Kidney epithelial cell (primary cell): ENCODE measurements around the gene PXK. TPM values are rescaled to one million over a fixed set of nuclear protein-coding genes. Genes with fewer than 3 reads are reported as not detected.

Experiments
- DNase-seq: peaks from one replicate; pipeline ENCODE4 v3.0.0-alpha.2; 2010; ENCODE audit warnings: low read depth
- H3K27me3 ChIP-seq: 2 replicates; pipeline ENCODE4 v1.6.0; 2011; ENCODE audit warnings: low read length; ENCODE audit not compliant: control insufficient read depth, insufficient read depth
- H3K36me3 ChIP-seq: 2 replicates; pipeline ENCODE4 v1.5.1; 2011; ENCODE audit warnings: low read length; ENCODE audit not compliant: control insufficient read depth, insufficient read depth
- H3K4me3 ChIP-seq: 2 replicates; pipeline ENCODE4 v1.5.1; 2011; ENCODE audit warnings: low read depth, mild to moderate bottlenecking, control low read depth, low read length
- total RNA-seq: library from RNA; depleted of rRNA; stranded (reverse); fragments of >200 nt; gene quantifications from 2 replicates; pipeline ENCODE4 v1.2.3, GENCODE V29; 2015
- TF ChIP-seq, protein P1 (sequence below): IDR thresholded peaks from 2 replicates; pipeline ENCODE4 v1.5.1; 2011; ENCODE audit warnings: mild to moderate bottlenecking, moderate library complexity, low read length, control low read depth, inconsistent platforms; ENCODE audit not compliant: insufficient read depth, poor library complexity, severe bottlenecking

PXK gene
- total RNA-seq, 1 donor from 2014 or later, result 13.2 TPM

DNA sequence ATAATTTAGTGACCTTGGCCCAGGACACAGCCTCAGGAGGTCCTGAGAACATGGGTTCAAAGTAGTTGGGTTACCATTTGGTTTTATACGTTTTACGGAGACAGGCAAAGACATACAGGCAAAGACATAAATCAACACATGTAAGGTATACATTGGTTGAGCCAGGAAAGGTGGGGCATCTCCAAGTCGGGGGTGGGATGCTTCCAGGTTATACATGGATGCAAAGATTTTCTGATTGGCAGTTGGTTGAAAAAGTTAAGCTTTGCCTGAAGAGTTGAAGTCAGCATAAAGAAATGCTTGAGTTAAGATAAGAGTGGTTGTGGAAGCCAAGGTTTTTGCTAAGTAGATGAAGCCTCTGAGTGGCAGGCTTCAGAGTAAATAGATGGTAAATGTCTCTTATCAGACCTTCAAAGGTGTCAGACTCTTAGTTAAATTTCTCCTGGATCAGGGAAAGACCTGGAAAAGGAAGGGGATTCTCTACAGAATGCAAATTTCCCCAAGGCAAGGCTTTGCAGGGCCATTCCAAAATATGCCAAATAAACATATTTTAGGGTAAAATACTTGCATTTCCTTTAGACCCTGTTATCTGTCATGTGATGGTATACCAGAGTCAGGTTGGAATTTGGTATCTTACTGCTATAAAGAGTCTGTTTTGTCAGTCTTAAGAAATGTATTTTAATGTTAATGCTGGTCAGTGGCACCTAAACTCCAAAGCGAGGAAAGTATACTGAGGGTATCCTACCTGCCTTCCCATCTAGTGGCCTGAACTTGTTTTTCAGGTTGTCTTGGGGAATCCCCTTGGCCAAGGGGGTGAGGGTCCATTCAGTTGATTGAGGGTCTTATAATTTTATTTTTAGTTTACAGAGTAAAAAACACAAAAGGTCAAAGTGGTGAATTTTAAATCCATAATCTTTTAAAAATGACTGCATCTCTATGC, 109.1 kb downstream of the PXK start:
- no peak for DNase-seq
- H3K36me3 ChIP-seq, result no peaks in the 10 kb centered on the region
- TF ChIP-seq, protein P1, sequence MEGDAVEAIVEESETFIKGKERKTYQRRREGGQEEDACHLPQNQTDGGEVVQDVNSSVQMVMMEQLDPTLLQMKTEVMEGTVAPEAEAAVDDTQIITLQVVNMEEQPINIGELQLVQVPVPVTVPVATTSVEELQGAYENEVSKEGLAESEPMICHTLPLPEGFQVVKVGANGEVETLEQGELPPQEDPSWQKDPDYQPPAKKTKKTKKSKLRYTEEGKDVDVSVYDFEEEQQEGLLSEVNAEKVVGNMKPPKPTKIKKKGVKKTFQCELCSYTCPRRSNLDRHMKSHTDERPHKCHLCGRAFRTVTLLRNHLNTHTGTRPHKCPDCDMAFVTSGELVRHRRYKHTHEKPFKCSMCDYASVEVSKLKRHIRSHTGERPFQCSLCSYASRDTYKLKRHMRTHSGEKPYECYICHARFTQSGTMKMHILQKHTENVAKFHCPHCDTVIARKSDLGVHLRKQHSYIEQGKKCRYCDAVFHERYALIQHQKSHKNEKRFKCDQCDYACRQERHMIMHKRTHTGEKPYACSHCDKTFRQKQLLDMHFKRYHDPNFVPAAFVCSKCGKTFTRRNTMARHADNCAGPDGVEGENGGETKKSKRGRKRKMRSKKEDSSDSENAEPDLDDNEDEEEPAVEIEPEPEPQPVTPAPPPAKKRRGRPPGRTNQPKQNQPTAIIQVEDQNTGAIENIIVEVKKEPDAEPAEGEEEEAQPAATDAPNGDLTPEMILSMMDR, result no peak
- H3K27me3 ChIP-seq, result no peaks in the 10 kb centered on the region
- H3K4me3 ChIP-seq, result no peak overlapping the region

DNA sequence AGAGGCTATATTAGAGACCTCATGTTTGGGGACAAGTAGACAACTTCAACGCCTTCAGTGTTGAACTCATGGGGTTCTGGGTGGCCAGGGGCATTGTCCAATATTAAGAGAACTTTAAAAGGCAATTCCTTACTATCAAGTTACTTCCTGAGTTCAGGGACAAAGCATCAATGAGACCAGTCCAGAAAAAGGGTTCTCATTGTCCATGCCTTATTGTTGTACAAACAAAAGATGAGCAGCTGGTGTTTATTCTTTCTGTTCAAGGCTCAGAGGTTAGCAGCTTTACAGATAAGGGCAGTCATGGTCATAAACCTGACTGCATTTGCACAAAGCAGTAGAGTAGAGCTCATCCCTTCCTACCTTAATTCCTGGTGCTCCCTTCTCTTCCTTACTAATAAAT, 119.5 kb downstream of the PXK start:
- Histone ChIP-seq H3K27me3 (no peaks in the 10 kb centered on the region), H3K36me3 (no peaks in the 10 kb centered on the region), H3K4me3 (no peak overlapping the region)
- TF ChIP-seq, protein P1, result no peak
- no peak for DNase-seq

DNA sequence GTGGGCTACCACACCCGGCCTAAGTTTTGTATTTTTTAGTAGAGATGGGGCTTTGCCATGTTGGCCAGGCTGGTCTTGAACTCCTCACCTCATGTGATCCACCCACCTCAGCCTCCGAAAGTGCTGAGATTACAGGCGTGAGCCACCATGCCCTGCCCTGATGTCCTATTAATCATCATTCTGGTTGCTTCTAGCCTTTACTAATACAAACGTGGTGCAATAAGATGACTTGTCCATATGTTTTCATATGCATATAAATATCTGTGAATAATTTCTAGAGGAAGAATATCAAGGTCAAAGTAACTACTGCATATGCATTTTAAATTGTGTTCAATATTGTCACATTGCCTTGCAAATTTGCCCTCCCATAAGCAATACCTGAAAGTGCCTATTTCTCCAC, 126.5 kb downstream of the PXK start:
- no peak for DNase-seq
- no peak overlapping the region for H3K4me3 ChIP-seq
- no peaks in the 10 kb centered on the region for H3K36me3 ChIP-seq
- no peaks in the 10 kb centered on the region for H3K27me3 ChIP-seq
- TF ChIP-seq, protein P1, result no peak

DNA sequence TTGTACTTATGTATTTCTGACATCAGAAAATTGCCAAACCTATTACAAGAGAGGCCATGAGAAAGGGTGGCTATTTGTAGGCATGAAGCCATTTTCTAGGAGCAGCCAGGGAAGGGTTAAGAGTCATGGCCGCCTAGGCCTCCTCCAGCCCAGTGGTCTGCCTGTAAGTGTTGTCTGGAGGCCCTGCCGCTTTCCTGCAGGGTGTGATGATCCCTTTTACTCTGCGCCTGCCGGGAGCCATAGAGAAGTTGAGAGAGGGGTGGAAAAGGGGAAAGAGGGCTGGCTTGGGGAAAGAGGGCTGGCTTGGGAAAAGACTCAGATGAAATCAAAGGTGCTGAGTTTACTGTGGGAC, 130.1 kb downstream of the PXK start:
- TF ChIP-seq, protein P1, result no peak
- DNase-seq, result no peak
- Histone ChIP-seq H3K27me3 (no peaks in the 10 kb centered on the region), H3K36me3 (no peaks in the 10 kb centered on the region), H3K4me3 (no peak overlapping the region)

DNA sequence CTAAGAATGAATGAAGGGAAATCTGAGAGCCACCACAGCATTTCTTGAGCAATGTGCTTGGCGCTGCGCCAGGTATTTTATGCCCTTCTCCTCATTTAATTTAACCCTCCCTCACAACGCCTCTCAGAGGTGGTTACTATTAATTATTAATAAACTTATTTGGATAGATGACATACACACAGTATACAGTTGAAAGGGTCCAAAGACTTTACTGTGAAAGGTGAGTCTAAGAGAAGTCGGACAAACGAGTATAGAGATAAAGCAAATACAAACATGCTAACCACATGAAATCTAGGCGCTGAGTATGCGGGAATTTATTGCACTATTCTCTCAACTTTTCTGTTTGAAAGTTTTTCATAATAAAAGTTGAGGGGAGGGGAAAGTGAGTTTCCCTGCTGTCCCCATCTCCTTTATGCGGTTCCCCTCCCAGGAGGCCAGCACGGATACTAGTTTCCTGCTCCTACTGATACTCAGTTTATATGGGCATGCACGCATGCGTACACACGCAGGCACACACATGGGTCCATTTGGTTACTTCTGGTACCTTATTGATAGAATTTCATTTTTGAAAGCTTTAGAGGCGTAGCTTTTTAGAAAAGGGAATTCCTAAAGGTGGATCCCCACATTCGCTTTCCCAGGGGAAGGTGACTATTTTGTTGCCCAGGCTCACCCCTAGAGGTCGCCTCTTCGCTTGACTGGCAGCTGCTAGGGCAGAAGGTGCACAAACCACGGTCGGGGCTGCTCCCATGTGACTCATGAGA, 130.7 kb downstream of the PXK start:
- H3K36me3 ChIP-seq, result no peaks in the 10 kb centered on the region
- H3K4me3 ChIP-seq, result no peak overlapping the region
- TF ChIP-seq, protein P1, result peak; percentile 93
- peak; percentile 61 for DNase-seq
- H3K27me3 ChIP-seq, result no peaks in the 10 kb centered on the region

DNA sequence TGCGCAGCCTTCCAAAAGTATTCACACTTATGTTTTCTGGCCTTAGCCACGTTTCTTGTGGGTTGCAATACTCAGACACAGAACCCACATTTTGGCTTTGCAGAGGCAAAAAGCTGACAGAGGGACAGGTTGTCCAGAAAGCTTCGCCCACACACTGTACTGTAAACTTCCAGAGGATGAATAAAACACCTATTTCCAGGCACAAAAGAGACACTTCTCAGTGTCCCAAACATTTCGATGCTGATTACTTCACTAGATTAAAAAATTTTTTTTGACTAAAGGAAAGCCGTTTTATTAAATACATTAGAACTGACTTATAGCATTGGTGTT, 131.2 kb downstream of the PXK start:
- TF ChIP-seq, protein P1, result no peak
- H3K27me3 ChIP-seq, result no peaks in the 10 kb centered on the region
- no peak overlapping the region for H3K4me3 ChIP-seq
- DNase-seq, result no peak
- no peaks in the 10 kb centered on the region for H3K36me3 ChIP-seq
